K562 (cell line): ENCODE results near the gene NTN3. TPM values are rescaled to one million over a fixed set of nuclear protein-coding genes. Genes with fewer than 3 reads are reported as not detected.

Source experiments
- FIP1L1 ChIP-seq: fragments of 200-400 bp; formaldehyde crosslinking; IDR thresholded peaks from 2 replicates; pipeline ENCODE4 v1.6.1; 2018; ENCODE audit warnings: mild to moderate bottlenecking, low read depth, low read length; ENCODE audit not compliant: poor library complexity, severe bottlenecking
- FOXJ2 ChIP-seq: fragments of 200-800 bp; sonication (Bioruptor generic); IDR thresholded peaks from 2 replicates; pipeline ENCODE4 v1.6.1; 2016; ENCODE audit warnings: missing genetic modification characterization, missing compliant biosample characterization
- GTF2E2 ChIP-seq: fragments of 200-800 bp; sonication (Bioruptor generic); IDR thresholded peaks from 2 replicates; pipeline ENCODE4 v1.6.1; 2016; ENCODE audit warnings: missing genetic modification characterization, missing compliant biosample characterization
- HLTF ChIP-seq: fragments of 450-650 bp; IDR thresholded peaks from 2 replicates; pipeline ENCODE4 v1.6.1; 2016
- JUNB ChIP-seq: fragments of 450-650 bp; formaldehyde crosslinking; conservative IDR thresholded peaks from 2 replicates; pipeline ENCODE4 v1.4.0; 2020; ENCODE audit warnings: mild to moderate bottlenecking
- MTA1 ChIP-seq: fragments of 450-650 bp; IDR thresholded peaks from 2 replicates; pipeline ENCODE4 v1.6.1; 2017; ENCODE audit warnings: borderline replicate concordance
- MXI1 ChIP-seq: IDR thresholded peaks from 2 replicates; pipeline ENCODE4 v1.6.1; 2011; ENCODE audit warnings: low read depth, mild to moderate bottlenecking, improper control_type of control experiment, low read length
- NCOA6 ChIP-seq: fragments of 450-650 bp; IDR thresholded peaks from 2 replicates; pipeline ENCODE4 v1.6.1; 2017; ENCODE audit warnings: mild to moderate bottlenecking
- NFYB ChIP-seq: IDR thresholded peaks from 2 replicates; pipeline ENCODE4 v1.6.1; 2011; ENCODE audit warnings: mild to moderate bottlenecking, moderate library complexity; ENCODE audit not compliant: insufficient read length; ENCODE audit errors: extremely low read depth
- SRF ChIP-seq, 2 experiments: fragments of 250-450, 450-650 bp in 1 of 2; sonication (Bioruptor Pico) in 1 of 2; sonication (generic) in 1 of 2; formaldehyde crosslinking; IDR thresholded peaks; 2 replicates each; pipeline versions ENCODE4 v1.5.0 to v1.5.1; 2020 to 2022; ENCODE audit warnings: mild to moderate bottlenecking in 1 of 2, missing genetic modification reagents in 1 of 2
- ZKSCAN1 ChIP-seq: fragments of 150-350 bp; IDR thresholded peaks from 2 replicates; pipeline ENCODE4 v1.6.1; 2016; ENCODE audit warnings: low read depth, low read length
- ZNF24 ChIP-seq: fragments of 450-650 bp; IDR thresholded peaks from 2 replicates; pipeline ENCODE4 v1.6.1; 2016
- ZNF583 ChIP-seq: fragments of 250-450 bp; sonication (Bioruptor Pico); IDR thresholded peaks from 2 replicates; pipeline ENCODE4 v1.4.0; 2020
- polyA plus RNA-seq, 8 experiments: library from polyadenylated mRNA; depleted of rRNA in 4 of 8; stranded (reverse) in 5 of 8; unstranded in 3 of 8; fragments of >200 nt; fragmentation: Nextera tagmentation in 2 of 8; fragmentation: Illumina TruSeq in 1 of 8; extraction: Ambion mirVana in 2 of 8; extraction: Trizol in 1 of 8; gene quantifications; 2 replicates each; pipeline versions ENCODE4 v1.2.1 to v1.2.3, GENCODE V29; 2011 to 2014; ENCODE audit warnings: inconsistent platforms in 1 of 8, missing spikeins in 1 of 8
- total RNA-seq, 7 experiments: library from RNA; depleted of rRNA in 6 of 7; stranded (reverse); fragments of >200 nt in 6 of 7; fragmentation: Illumina TruSeq in 2 of 7; extraction: Trizol in 2 of 7; gene quantifications; 2 replicates each; pipeline versions ENCODE4 v1.2.1 to v1.2.3, GENCODE V29; 2011 to 2021; ENCODE audit warnings: low replicate concordance in 1 of 7
- TF ChIP-seq, protein P1 (sequence below): conservative IDR thresholded peaks from 2 replicates; pipeline ENCODE4 v1.6.1; 2011; ENCODE audit warnings: low read depth, mild to moderate bottlenecking, low read length; ENCODE audit not compliant: control insufficient read depth
- TF ChIP-seq, protein P2 (sequence below), 2 experiments: IDR thresholded peaks in 1 of 2; conservative IDR thresholded peaks in 1 of 2; 2 replicates each; pipeline ENCODE4 v1.6.1; 2016; ENCODE audit warnings: low read depth in 2 of 2, mild to moderate bottlenecking in 1 of 2, missing compliant biosample characterization in 1 of 2, missing genetic modification characterization in 1 of 2, moderate library complexity in 1 of 2
- TF ChIP-seq, protein P3 (sequence below): fragments of 200-400 bp; formaldehyde crosslinking; IDR thresholded peaks from 2 replicates; pipeline ENCODE4 v1.6.1; 2017; ENCODE audit warnings: mild to moderate bottlenecking, low read depth, low read length, moderate library complexity
- TF ChIP-seq, protein P4 (sequence below), 2 experiments: fragments of 450-650 bp; IDR thresholded peaks; 2 replicates each; pipeline ENCODE4 v1.6.1; 2016
- TF ChIP-seq, protein P5 (sequence below): fragments of 450-650 bp; formaldehyde crosslinking; IDR thresholded peaks from 2 replicates; pipeline ENCODE4 v1.4.0; 2020; ENCODE audit warnings: mild to moderate bottlenecking, moderate library complexity

NTN3 gene
- total and polyA plus RNA-seq, 9 of the 15 experiments (the other 6 are each of a cell fraction or from before 2014, with no cell fraction given), result not detected

DNA sequence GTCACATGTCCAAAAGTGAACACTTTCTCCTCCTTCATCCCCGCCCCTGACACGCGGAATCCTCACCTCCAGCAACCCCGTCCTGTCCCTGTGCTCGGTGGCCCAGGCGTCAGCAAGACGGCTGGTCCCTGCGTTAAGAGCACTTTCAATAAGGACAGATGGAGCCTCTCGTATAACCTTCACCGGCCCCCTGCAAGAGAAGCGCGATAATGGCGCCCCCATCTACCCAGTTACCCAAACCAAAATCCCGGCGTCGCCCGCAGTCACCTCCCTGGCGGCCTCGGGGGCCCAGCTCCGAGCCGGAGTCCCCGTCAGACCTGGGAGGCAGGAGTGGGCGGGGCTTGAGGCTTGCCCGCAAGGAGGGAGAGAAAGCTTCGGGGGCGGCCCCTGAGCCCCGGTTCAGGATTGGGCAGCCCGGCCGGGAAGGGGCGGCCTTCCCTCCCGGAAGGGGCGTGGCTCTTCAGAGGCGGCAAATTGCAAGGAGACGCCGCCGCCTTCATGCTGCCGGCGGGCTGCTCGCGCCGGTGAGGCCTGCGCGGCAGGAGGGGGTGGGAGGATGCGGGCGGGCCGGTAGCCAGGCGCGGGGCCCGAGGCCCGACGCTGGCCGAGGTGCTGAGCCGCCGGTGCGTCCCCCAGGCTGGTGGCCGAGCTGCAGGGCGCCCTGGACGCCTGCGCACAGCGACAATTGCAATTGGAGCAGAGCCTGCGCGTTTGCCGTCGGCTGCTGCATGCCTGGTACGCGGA lies 11.3 kb upstream of the NTN3 start, which contains the start of gene TEDC2 (continued):
- TF ChIP-seq, protein P1, sequence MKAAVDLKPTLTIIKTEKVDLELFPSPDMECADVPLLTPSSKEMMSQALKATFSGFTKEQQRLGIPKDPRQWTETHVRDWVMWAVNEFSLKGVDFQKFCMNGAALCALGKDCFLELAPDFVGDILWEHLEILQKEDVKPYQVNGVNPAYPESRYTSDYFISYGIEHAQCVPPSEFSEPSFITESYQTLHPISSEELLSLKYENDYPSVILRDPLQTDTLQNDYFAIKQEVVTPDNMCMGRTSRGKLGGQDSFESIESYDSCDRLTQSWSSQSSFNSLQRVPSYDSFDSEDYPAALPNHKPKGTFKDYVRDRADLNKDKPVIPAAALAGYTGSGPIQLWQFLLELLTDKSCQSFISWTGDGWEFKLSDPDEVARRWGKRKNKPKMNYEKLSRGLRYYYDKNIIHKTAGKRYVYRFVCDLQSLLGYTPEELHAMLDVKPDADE, result peak; percentile 59; the same call in 1 of the 2 replicates
- TF ChIP-seq MTA1 (no peak), NCOA6 (no peak), FIP1L1 (peak; percentile 78), ZNF583 (CRISPR knock-in tag) (no peak), GTF2E2 (tag) (no peak), SRF (CRISPR knock-in tag; IDR thresholded peaks at IDR 0.05) (peak; percentile 32 to 63; a peak in 2 of 4 replicates), HLTF (no peak), ZNF24 (no peak), NFYB (peak; percentile 42), ZKSCAN1 (no peak), FOXJ2 (no peak), MXI1 (0 out of 2 replicates have a peak, but pooled peaks have one; percentile 56), JUNB (CRISPR knock-in tag) (no peak)
- TF ChIP-seq, protein P2, sequence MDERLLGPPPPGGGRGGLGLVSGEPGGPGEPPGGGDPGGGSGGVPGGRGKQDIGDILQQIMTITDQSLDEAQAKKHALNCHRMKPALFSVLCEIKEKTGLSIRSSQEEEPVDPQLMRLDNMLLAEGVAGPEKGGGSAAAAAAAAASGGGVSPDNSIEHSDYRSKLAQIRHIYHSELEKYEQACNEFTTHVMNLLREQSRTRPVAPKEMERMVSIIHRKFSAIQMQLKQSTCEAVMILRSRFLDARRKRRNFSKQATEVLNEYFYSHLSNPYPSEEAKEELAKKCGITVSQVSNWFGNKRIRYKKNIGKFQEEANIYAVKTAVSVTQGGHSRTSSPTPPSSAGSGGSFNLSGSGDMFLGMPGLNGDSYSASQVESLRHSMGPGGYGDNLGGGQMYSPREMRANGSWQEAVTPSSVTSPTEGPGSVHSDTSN (CRISPR knock-in tag; IDR thresholded peaks at IDR 0.05; ENCODE audit: low read depth), result no peak
- TF ChIP-seq, protein P2 (tag; conservative IDR thresholded peaks at IDR 0.05; ENCODE audit: low read depth), result no peak
- TF ChIP-seq, protein P3, sequence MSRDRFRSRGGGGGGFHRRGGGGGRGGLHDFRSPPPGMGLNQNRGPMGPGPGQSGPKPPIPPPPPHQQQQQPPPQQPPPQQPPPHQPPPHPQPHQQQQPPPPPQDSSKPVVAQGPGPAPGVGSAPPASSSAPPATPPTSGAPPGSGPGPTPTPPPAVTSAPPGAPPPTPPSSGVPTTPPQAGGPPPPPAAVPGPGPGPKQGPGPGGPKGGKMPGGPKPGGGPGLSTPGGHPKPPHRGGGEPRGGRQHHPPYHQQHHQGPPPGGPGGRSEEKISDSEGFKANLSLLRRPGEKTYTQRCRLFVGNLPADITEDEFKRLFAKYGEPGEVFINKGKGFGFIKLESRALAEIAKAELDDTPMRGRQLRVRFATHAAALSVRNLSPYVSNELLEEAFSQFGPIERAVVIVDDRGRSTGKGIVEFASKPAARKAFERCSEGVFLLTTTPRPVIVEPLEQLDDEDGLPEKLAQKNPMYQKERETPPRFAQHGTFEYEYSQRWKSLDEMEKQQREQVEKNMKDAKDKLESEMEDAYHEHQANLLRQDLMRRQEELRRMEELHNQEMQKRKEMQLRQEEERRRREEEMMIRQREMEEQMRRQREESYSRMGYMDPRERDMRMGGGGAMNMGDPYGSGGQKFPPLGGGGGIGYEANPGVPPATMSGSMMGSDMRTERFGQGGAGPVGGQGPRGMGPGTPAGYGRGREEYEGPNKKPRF, result no peak
- TF ChIP-seq, protein P4, sequence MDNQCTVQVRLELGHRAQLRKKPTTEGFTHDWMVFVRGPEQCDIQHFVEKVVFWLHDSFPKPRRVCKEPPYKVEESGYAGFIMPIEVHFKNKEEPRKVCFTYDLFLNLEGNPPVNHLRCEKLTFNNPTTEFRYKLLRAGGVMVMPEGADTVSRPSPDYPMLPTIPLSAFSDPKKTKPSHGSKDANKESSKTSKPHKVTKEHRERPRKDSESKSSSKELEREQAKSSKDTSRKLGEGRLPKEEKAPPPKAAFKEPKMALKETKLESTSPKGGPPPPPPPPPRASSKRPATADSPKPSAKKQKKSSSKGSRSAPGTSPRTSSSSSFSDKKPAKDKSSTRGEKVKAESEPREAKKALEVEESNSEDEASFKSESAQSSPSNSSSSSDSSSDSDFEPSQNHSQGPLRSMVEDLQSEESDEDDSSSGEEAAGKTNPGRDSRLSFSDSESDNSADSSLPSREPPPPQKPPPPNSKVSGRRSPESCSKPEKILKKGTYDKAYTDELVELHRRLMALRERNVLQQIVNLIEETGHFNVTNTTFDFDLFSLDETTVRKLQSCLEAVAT (IDR thresholded peaks at IDR 0.05), result no peak
- TF ChIP-seq, protein P5, sequence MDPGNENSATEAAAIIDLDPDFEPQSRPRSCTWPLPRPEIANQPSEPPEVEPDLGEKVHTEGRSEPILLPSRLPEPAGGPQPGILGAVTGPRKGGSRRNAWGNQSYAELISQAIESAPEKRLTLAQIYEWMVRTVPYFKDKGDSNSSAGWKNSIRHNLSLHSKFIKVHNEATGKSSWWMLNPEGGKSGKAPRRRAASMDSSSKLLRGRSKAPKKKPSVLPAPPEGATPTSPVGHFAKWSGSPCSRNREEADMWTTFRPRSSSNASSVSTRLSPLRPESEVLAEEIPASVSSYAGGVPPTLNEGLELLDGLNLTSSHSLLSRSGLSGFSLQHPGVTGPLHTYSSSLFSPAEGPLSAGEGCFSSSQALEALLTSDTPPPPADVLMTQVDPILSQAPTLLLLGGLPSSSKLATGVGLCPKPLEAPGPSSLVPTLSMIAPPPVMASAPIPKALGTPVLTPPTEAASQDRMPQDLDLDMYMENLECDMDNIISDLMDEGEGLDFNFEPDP (CRISPR knock-in tag), result no peak
